B cell (primary cell): ENCODE results near the gene RAP1A. TPM values are rescaled to one million over a fixed set of nuclear protein-coding genes. Genes with fewer than 3 reads are reported as not detected.

ENCODE experiments used
- ATAC-seq: fragments of 200-7000 bp; cut with Tn5 transposase; one replicate; pipeline ENCODE4 v1.10.0; 2021; ENCODE audit warnings: low read depth, mild to moderate bottlenecking, moderate number of reproducible peaks, moderate library complexity
- CTCF ChIA-PET: fragments of 350-600 bp; sonication (Branson Sonifier 250); formaldehyde crosslinking; loops from one replicate; lab custom pipeline; 2021; ENCODE audit warnings: antibody characterized with exemption, inconsistent platforms; lab: Charles Lee
- POLR2A ChIA-PET: fragments of 350-600 bp; sonication (Branson Sonifier 250); formaldehyde crosslinking; loops from one replicate; lab custom pipeline; 2021; ENCODE audit warnings: antibody characterized with exemption; lab: Charles Lee
- DNase-seq: peaks from one replicate; pipeline ENCODE4 v3.0.0; 2013
- H2AFZ ChIP-seq: 2 replicates; pipeline ENCODE4 v1.6.1; 2012; ENCODE audit warnings: mild to moderate bottlenecking, low read depth, low read length; ENCODE audit not compliant: insufficient read depth, poor library complexity, severe bottlenecking
- H3K27ac ChIP-seq, 2 donors: 1 replicate in 1 of 2; 2 replicates in 1 of 2; pipeline ENCODE4 v1.5.1; 2012 to 2013; ENCODE audit warnings: low read length in 2 of 2, mild to moderate bottlenecking in 2 of 2, moderate library complexity in 1 of 2
- H3K27me3 ChIP-seq, 4 experiments: fragments of 200-600 bp in 1 of 4; sonication (generic) in 1 of 4; replicated peaks in 1 of 4; 1 replicate in 2 of 4; 2 replicates in 2 of 4; pipeline versions ENCODE4 v1.6.1 to v1.7.0; 2013 to 2016; ENCODE audit warnings: low read length in 3 of 4, mild to moderate bottlenecking in 2 of 4, mixed read lengths in 1 of 4, moderate library complexity in 1 of 4; ENCODE audit not compliant: insufficient read depth in 4 of 4, control insufficient read depth in 3 of 4; ENCODE audit errors: control extremely low read depth in 1 of 4
- H3K36me3 ChIP-seq, 2 experiments: replicated peaks in 1 of 2; 1 replicate in 1 of 2; 2 replicates in 1 of 2; pipeline versions ENCODE4 v1.6.1 to v1.7.1; 2013; ENCODE audit warnings: low read length in 1 of 2; ENCODE audit not compliant: insufficient read depth in 2 of 2, control insufficient read depth in 1 of 2; ENCODE audit errors: control extremely low read depth in 1 of 2, extremely low read depth in 1 of 2
- H3K4me1 ChIP-seq, 2 donors: fragments of 200-600 bp in 1 of 2; sonication (generic) in 1 of 2; 1 replicate in 1 of 2; 2 replicates in 1 of 2; pipeline versions ENCODE4 v1.5.1 to v1.6.1; 2013 to 2017; ENCODE audit warnings: low read length in 2 of 2; ENCODE audit not compliant: control insufficient read depth in 2 of 2, insufficient read depth in 2 of 2
- H3K4me2 ChIP-seq: replicated peaks from 2 replicates; pipeline ENCODE3; 2012; ENCODE audit warnings: mild to moderate bottlenecking, low read depth, low read length; ENCODE audit not compliant: poor library complexity, severe bottlenecking
- H3K4me3 ChIP-seq, 5 experiments: fragments of 200-600 bp in 1 of 5; sonication (generic) in 1 of 5; 1 replicate in 3 of 5; 2 replicates in 2 of 5; pipeline versions ENCODE4 v1.5.1 to v1.7.0; 2011 to 2016; ENCODE audit warnings: low read length in 4 of 5, mild to moderate bottlenecking in 4 of 5, low read depth in 2 of 5, control low read depth in 1 of 5, moderate library complexity in 1 of 5; ENCODE audit not compliant: insufficient read depth in 1 of 5; ENCODE audit errors: control extremely low read depth in 1 of 5, extremely low read depth in 1 of 5
- H3K79me2 ChIP-seq: fragments of 200-600 bp; sonication (generic); one replicate; pipeline ENCODE4 v1.6.0; 2016; ENCODE audit warnings: low read length; ENCODE audit not compliant: control insufficient read depth, insufficient read depth
- H3K9ac ChIP-seq: fragments of 200-600 bp; sonication (generic); 2 replicates; pipeline ENCODE4 v1.6.1; 2017; ENCODE audit warnings: mild to moderate bottlenecking, low read length, moderate library complexity
- H3K9me3 ChIP-seq, 3 donors: one replicate each; pipeline versions ENCODE4 v1.6.1 to v1.7.1; 2013; ENCODE audit warnings: low read length in 2 of 3; ENCODE audit not compliant: control insufficient read depth in 2 of 3, insufficient read depth in 1 of 3; ENCODE audit errors: control extremely low read depth in 1 of 3
- H4K20me1 ChIP-seq: 2 replicates; pipeline ENCODE4 v1.6.0; 2012; ENCODE audit warnings: mild to moderate bottlenecking, low read length; ENCODE audit not compliant: insufficient read depth, control insufficient read depth, poor library complexity, severe bottlenecking
- H3K27ac Mint-ChIP-seq: one replicate; pipeline ENCODE4 v1.8.0; 2021; ENCODE audit warnings: mixed read lengths
- H3K27me3 Mint-ChIP-seq: one replicate; pipeline ENCODE4 v1.8.0; 2021; ENCODE audit warnings: mixed read lengths
- H3K4me1 Mint-ChIP-seq: one replicate; pipeline ENCODE4 v1.8.0; 2021; ENCODE audit warnings: mixed read lengths
- H3K4me3 Mint-ChIP-seq: one replicate; pipeline ENCODE4 v1.8.0; 2021; ENCODE audit warnings: mixed read lengths
- H3K9me3 Mint-ChIP-seq: one replicate; pipeline ENCODE4 v1.8.0; 2022; ENCODE audit warnings: mixed read lengths; ENCODE audit not compliant: insufficient read depth
- CTCF ChIP-seq: fragments of 200-600 bp; IDR thresholded peaks from one replicate; pipeline ENCODE4 v1.8.0; 2022; ENCODE audit warnings: antibody characterized with exemption, mild to moderate bottlenecking
- EZH2 ChIP-seq: IDR thresholded peaks from 2 replicates; pipeline ENCODE4 v1.6.1; 2012; ENCODE audit warnings: borderline replicate concordance, low read depth, mild to moderate bottlenecking, moderate library complexity, low read length; ENCODE audit not compliant: insufficient read depth, poor library complexity, severe bottlenecking
- WGBS: methylation state at CpG from one replicate; pipeline ENCODE4 v1.1.5; 2013; ENCODE audit warnings: missing lambda C conversion rate; ENCODE audit not compliant: insufficient coverage; 5-methylcytosine and 5-hydroxymethylcytosine counted together
- intact Hi-C: fragments of 100-400 bp; cut with micrococcal nuclease; formaldehyde crosslinking; loops from one replicate; pipeline ENCODE4 v1.10.0; 2022
- polyA plus RNA-seq: library from polyadenylated mRNA; depleted of rRNA; stranded (reverse); fragments of >200 nt; gene quantifications from 2 replicates; pipeline ENCODE4 v1.2.3, GENCODE V29; 2012
- total RNA-seq, 2 donors: library from RNA; stranded (reverse); fragments of 120-200 nt in 1 of 2; gene quantifications; 1 replicate in 1 of 2; 2 replicates in 1 of 2; pipeline versions ENCODE4 v1.2.3 to v1.2.4, GENCODE V29; 2013 to 2022

The RAP1A gene
- total and polyA plus RNA-seq, 2 donors (not counting 1 experiment from before 2014, with no cell fraction given) = 32.6 to 75.3 TPM

- no peak overlapping the region for H2AFZ ChIP-seq
- ChIA-PET CTCF (interaction anchor here (0.7 to 8.1 kb wide), 6 partner anchors 13 to 554 kb away, joined by 3 to 102 read pairs (median 4); partner anchors contain the start of gene INKA2), POLR2A (no interaction called here)
- H4K20me1 ChIP-seq = no peaks in the 10 kb centered on the region
- DNase-seq (no peak), ATAC-seq (no peak)
- H3K4me3 ChIP-seq = no peak overlapping the region
- Mint-ChIP-seq H3K4me1 (peaks cover 27% of the 10 kb centered on the region), H3K9me3 (no peaks in the 10 kb centered on the region), H3K27me3 (no peaks in the 10 kb centered on the region), H3K4me3 (no peak overlapping the region), H3K27ac (no peak overlapping the region)
- no peak overlapping the region for H3K27ac ChIP-seq
- no peak overlapping the region for H3K4me2 ChIP-seq
- H3K4me1 ChIP-seq = peaks cover 14% of the 10 kb centered on the region in 2 donors
- H3K9ac ChIP-seq = no peak overlapping the region
- H3K9me3 ChIP-seq = no peaks in the 10 kb centered on the region
- intact Hi-C loops = no loop called here
- TF ChIP-seq CTCF (no peak), EZH2 (no peak)
- WGBS = no CpG with 5 or more reads among the region's 2 CpGs
- H3K79me2 ChIP-seq = peaks cover 29% of the 10 kb centered on the region
- no peaks in the 10 kb centered on the region for H3K27me3 ChIP-seq
- peaks cover 0 to 1% of the 10 kb centered on the region in 2 experiments for H3K36me3 ChIP-seq
Measured at GRCh38 chr1:111751906-111752575, 132.5 kb downstream of the RAP1A start.

- Histone ChIP-seq H4K20me1 (peaks cover 6% of the 10 kb centered on the region), H3K4me3 (peak overlapping the region; percentile 62 to 95 (median 74)), H3K36me3 (peaks cover under 1 to 21% of the 10 kb centered on the region in 2 experiments), H3K4me1 (peaks cover 14 to 16% of the 10 kb centered on the region in 2 donors), H3K9me3 (no peaks in the 10 kb centered on the region), H3K9ac (peak overlapping the region; percentile 78), H3K27me3 (no peaks in the 10 kb centered on the region), H3K79me2 (peaks cover 37% of the 10 kb centered on the region), H2AFZ (peak overlapping the region; percentile 84), H3K4me2 (peak overlapping the region; percentile 80), H3K27ac (peak overlapping the region; percentile 91 to 96)
- no peak for TF ChIP-seq CTCF
- DNase-seq (no peak), ATAC-seq (peak; percentile 4)
- CTCF ChIA-PET = interaction anchor here (0.6 to 8.1 kb wide), 18 partner anchors 10 to 312 kb away, joined by 3 to 102 read pairs (median 4); partner anchors contain the start of gene INKA2
- POLR2A ChIA-PET = interaction anchor here (0.6 to 2.1 kb wide), 5 partner anchors 11 to 627 kb away, joined by 3 to 18 read pairs (median 3); partner anchors contain the start of gene INKA2
- peaks cover 31% of the 10 kb centered on the region for H3K4me1 Mint-ChIP-seq
- no peaks in the 10 kb centered on the region for H3K9me3 Mint-ChIP-seq
- intact Hi-C loops = loop anchor here (1.0 kb wide), 5 partner anchors 14 to 306 kb away; partner anchors contain the start of genes ATP5PB, INKA2 and WDR77
- H3K27me3 Mint-ChIP-seq = no peaks in the 10 kb centered on the region
- H3K27ac Mint-ChIP-seq = peak overlapping the region; percentile 94
- 1% methylated on average over 11 of the region's 12 CpGs for WGBS
- H3K4me3 Mint-ChIP-seq = peak overlapping the region; percentile 88
Measured at GRCh38 chr1:111754984-111755330, 135.4 kb downstream of the RAP1A start.
